WI38 (cell line): ENCODE results near the gene PRKCE.

Experiments
- H3K4me3 ChIP-seq: 2 replicates; pipeline ENCODE4 v1.5.1; 2011; ENCODE audit warnings: low read depth, mild to moderate bottlenecking, control low read depth, low read length
- TF ChIP-seq, protein P1 (sequence below): IDR thresholded peaks from 2 replicates; pipeline ENCODE4 v1.5.1; 2012; ENCODE audit warnings: low read depth, mild to moderate bottlenecking, control low read depth, low read length

The PRKCE gene

GRCh38 chr2:45919711-45920111, 268.2 kb downstream of the PRKCE start:
- TF ChIP-seq, protein P1, sequence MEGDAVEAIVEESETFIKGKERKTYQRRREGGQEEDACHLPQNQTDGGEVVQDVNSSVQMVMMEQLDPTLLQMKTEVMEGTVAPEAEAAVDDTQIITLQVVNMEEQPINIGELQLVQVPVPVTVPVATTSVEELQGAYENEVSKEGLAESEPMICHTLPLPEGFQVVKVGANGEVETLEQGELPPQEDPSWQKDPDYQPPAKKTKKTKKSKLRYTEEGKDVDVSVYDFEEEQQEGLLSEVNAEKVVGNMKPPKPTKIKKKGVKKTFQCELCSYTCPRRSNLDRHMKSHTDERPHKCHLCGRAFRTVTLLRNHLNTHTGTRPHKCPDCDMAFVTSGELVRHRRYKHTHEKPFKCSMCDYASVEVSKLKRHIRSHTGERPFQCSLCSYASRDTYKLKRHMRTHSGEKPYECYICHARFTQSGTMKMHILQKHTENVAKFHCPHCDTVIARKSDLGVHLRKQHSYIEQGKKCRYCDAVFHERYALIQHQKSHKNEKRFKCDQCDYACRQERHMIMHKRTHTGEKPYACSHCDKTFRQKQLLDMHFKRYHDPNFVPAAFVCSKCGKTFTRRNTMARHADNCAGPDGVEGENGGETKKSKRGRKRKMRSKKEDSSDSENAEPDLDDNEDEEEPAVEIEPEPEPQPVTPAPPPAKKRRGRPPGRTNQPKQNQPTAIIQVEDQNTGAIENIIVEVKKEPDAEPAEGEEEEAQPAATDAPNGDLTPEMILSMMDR, result no peak
- H3K4me3 ChIP-seq, result no peak overlapping the region

DNA sequence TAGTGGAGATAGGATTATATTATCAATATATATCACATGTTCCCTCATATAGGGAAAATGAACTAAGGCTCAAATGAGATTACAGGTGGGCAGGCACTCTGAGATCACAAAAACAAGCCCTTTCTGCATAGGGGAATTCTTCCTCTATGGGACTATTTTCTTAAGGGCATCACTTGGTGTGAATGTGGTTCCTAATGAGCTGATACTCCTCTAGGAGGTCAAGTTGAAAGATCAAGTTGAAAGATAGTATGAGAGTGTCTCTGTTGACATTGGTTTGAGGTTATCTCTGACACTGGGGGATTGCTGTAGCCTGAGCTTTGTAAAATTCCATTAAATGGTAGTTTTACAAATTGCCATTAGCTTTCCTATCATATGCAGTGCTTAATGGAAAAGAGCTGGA, 270.4 kb downstream of the PRKCE start:
- H3K4me3 ChIP-seq, result no peak overlapping the region
- TF ChIP-seq, protein P1, result no peak

- no peak overlapping the region for H3K4me3 ChIP-seq
- TF ChIP-seq, protein P1, result no peak
These were observed 271.1 kb downstream of the PRKCE start for GRCh38 chr2:45922577-45922988.

DNA sequence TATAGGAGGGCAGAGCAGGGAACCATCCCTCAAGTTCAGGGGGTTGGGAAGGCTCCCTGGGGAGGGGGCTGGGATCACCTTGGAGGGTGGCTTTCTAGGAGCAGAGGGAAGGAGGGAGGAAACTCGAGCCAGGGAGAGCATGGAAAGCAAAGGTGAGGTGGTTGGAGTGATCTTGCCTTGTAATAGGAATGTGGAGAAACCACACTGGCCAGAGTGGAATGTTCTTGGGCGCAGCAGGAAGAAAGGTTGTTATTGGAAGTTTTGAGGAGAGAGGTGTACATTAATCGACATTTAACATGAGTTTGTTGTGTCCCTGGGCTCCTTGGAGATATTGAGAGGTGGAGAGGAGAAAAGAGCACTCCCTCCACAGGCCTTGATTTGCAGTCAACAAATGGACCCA, 272.2 kb downstream of the PRKCE start:
- no peak overlapping the region for H3K4me3 ChIP-seq
- TF ChIP-seq, protein P1, result no peak

GRCh38 chr2:45925026-45925425, 273.6 kb downstream of the PRKCE start:
- H3K4me3 ChIP-seq, result no peak overlapping the region
- TF ChIP-seq, protein P1, result no peak

GRCh38 chr2:45925636-45926366, 274.3 kb downstream of the PRKCE start:
- H3K4me3 ChIP-seq, result no peak overlapping the region
- TF ChIP-seq, protein P1, result no peak

DNA sequence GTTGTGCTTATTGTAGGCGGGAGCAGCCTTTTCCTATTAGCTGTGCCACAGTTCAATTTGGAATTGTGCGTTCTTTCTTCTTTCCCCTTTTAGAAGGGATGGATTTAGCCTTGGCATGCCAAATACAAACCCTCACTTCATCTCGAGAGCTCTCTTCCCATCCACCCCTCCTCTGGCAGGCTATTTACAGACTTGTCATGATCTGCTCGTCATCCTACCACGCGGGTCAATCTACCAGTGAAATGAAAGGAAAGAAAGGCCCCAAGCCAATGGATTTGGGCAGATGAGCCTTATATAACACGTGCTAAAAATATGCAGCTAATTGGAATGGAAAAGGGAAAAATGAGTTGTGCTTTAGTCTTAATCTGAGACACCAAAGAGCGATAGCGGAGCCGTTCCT, 277.5 kb downstream of the PRKCE start:
- no peak overlapping the region for H3K4me3 ChIP-seq

More for the DNA sequence above, 277.5 kb downstream of the PRKCE start:
- TF ChIP-seq, protein P1, result no peak
